Choroid plexus epithelial cell (primary cell): ENCODE results near the gene KRTAP10-3.

Experiments
- DNase-seq: peaks from one replicate; pipeline ENCODE4 v3.0.0-alpha.2; 2010; ENCODE audit warnings: low read depth
- H3K4me3 ChIP-seq: 2 replicates; pipeline ENCODE4 v1.5.1; 2011; ENCODE audit warnings: low read depth, mild to moderate bottlenecking, control low read depth, low read length, moderate library complexity
- CTCF ChIP-seq: conservative IDR thresholded peaks from 2 replicates; pipeline ENCODE4 v1.5.1; 2011; ENCODE audit warnings: low read depth, mild to moderate bottlenecking, control low read depth, inconsistent platforms, low read length, moderate library complexity

Gene KRTAP10-3

GRCh38 chr21:44511219-44511937 is 47.2 kb downstream of the KRTAP10-3 start:
- no peak for TF ChIP-seq CTCF
- DNase-seq = no peak

GRCh38 chr21:44510508-44511218 is 47.9 kb downstream of the KRTAP10-3 start:
- peak; percentile 39 for DNase-seq
- no peak overlapping the region for H3K4me3 ChIP-seq
- peak; percentile 77 for TF ChIP-seq CTCF

More at GRCh38 chr21:44511219-44511937, 47.2 kb downstream of the KRTAP10-3 start:
- no peak overlapping the region for H3K4me3 ChIP-seq

- H3K4me3 ChIP-seq = no peak overlapping the region
- DNase-seq = no peak
- no peak for TF ChIP-seq CTCF
These were observed 48.5 kb downstream of the KRTAP10-3 start for GRCh38 chr21:44510109-44510507.

DNA sequence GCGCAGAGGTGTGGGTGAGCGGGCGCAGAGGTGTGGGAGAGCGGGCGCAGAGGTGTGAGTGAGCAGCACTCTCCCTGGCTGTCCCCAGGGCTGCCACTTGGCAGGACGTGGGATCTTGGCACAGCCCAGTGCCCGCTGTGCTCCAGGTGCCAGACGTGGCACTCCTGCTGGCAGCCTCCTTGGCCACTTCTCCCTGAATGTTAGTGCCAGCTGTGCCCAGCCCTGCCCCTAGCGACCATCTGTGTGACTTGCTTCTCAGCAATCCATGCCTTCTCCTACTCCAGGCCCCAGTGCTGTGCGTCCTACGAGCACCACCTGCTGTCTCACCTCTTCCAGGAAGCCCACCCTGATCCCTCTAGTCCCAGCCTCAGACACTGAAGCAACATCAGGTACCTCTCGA is 49.1 kb downstream of the KRTAP10-3 start:
- DNase-seq = no peak
- no peak overlapping the region for H3K4me3 ChIP-seq
- no peak for TF ChIP-seq CTCF

DNA sequence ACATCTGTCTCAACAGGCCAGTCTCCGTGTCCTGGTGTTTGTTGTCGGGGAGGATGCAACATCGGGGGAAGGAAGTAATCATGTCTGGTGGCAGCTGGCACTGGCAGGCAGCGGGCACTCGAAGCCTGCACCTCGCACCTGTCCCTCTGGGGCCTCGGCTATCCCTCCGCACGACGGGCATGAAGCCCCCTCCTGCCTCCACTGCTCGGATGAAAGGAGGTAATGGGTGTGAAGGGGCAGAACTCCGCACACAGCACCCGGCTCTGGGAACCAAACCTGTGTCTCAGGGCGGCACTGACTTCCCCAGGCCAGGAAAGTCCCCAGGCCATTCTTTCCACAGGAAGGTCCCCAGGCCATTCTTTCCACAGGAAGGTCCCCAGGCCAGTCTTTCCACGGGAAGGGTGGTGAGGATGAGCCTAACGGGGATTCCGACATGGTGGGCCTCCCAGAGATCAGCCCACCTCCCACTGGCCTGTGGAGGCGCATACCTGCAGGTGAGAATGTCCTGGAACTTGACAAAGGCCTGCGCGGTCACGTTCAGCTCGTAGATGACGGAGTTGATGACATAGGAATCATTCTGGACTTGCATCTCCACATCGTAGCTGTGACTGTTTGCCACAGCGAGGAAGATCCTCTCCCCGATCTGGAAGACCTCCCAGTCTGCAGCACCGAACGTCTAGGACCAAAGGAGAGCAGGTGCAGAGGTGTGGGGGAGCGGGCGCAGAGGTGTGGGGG is 49.7 kb downstream of the KRTAP10-3 start:
- no peak overlapping the region for H3K4me3 ChIP-seq
- TF ChIP-seq CTCF = no peak
- no peak for DNase-seq

DNA sequence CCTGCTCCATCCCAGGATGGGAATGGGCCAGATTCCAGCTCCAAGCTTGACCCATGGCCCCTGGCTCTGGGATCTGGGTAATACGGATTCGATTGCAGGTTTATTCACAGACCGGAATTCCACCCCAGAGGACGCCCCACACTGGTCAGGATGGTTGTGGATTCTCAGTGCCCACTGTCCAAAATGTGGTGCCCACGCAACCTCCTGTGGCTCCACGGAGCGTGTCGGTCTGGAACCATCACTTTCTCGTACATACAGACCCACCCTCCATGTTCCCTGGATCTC is 50.2 kb downstream of the KRTAP10-3 start:
- TF ChIP-seq CTCF = no peak
- no peak for DNase-seq
- H3K4me3 ChIP-seq = no peak overlapping the region
